OCI-LY3 (cell line): Measurements from ENCODE around the gene COL6A5.

Source experiments
- EZH2phosphoT487 ChIP-seq: fragments of 200-600 bp; shearing (Covaris generic); IDR thresholded peaks from 2 replicates; pipeline ENCODE4 v1.6.1; 2018; ENCODE audit warnings: antibody characterized with exemption, mixed run types, low read depth
- TF ChIP-seq, protein P1 (sequence below): fragments of 200-600, 300-600 bp; sonication (generic); IDR thresholded peaks from 2 replicates; pipeline ENCODE4 v1.5.1; 2014; ENCODE audit warnings: antibody characterized with exemption, low read length, low read depth

DNA sequence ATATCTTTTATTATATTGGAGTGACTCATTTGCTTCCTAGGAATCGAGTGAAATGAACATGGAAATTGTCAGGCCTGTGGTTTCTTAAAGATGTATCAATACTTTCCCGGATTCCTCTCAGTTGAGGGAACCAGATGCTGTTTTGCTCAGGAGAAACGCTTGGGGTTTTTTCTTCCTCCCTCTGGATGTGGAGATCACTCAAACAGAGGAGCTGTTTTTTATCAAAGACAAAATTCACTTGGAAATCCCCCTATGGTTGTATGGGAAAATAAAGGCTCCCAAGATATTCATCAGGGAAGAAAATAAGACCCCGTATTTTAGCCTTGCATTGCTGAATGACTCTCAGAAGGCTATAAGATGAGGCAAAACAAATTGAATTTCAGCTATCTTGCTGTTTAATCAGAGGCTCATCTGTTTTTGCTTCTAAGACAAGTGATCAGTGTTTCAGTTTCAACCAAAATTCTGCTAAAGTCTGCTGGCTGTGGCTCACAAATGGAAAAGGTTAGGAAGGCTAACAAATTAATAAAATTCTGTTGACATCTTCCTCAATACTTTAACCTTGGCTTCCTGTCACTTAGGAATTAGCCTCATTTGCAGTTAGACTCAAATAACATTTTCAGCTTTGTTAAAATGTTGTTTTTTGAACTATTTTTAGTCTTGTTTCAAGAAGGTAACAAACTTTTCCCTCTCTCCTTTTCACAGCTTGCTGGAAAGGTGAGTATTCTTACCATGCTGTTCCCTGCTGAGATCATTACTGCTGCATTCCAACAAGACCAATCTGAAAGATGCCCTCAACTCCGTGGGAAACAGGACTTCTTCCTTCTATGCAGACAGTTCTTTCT lies 83.6 kb downstream of the COL6A5 start:
- TF ChIP-seq, protein P1, sequence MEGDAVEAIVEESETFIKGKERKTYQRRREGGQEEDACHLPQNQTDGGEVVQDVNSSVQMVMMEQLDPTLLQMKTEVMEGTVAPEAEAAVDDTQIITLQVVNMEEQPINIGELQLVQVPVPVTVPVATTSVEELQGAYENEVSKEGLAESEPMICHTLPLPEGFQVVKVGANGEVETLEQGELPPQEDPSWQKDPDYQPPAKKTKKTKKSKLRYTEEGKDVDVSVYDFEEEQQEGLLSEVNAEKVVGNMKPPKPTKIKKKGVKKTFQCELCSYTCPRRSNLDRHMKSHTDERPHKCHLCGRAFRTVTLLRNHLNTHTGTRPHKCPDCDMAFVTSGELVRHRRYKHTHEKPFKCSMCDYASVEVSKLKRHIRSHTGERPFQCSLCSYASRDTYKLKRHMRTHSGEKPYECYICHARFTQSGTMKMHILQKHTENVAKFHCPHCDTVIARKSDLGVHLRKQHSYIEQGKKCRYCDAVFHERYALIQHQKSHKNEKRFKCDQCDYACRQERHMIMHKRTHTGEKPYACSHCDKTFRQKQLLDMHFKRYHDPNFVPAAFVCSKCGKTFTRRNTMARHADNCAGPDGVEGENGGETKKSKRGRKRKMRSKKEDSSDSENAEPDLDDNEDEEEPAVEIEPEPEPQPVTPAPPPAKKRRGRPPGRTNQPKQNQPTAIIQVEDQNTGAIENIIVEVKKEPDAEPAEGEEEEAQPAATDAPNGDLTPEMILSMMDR, result no peak
- no peak for TF ChIP-seq EZH2phosphoT487
